NCI-H187 treated with DMSO at 0.1 percent for 48 hours (cell line): ENCODE results near the gene DMXL1.

Experiments
- DNase-seq: peaks from one replicate; lab custom pipeline; 2025; lab: John Stamatoyannopoulos, UW

DMXL1 gene, protein sequence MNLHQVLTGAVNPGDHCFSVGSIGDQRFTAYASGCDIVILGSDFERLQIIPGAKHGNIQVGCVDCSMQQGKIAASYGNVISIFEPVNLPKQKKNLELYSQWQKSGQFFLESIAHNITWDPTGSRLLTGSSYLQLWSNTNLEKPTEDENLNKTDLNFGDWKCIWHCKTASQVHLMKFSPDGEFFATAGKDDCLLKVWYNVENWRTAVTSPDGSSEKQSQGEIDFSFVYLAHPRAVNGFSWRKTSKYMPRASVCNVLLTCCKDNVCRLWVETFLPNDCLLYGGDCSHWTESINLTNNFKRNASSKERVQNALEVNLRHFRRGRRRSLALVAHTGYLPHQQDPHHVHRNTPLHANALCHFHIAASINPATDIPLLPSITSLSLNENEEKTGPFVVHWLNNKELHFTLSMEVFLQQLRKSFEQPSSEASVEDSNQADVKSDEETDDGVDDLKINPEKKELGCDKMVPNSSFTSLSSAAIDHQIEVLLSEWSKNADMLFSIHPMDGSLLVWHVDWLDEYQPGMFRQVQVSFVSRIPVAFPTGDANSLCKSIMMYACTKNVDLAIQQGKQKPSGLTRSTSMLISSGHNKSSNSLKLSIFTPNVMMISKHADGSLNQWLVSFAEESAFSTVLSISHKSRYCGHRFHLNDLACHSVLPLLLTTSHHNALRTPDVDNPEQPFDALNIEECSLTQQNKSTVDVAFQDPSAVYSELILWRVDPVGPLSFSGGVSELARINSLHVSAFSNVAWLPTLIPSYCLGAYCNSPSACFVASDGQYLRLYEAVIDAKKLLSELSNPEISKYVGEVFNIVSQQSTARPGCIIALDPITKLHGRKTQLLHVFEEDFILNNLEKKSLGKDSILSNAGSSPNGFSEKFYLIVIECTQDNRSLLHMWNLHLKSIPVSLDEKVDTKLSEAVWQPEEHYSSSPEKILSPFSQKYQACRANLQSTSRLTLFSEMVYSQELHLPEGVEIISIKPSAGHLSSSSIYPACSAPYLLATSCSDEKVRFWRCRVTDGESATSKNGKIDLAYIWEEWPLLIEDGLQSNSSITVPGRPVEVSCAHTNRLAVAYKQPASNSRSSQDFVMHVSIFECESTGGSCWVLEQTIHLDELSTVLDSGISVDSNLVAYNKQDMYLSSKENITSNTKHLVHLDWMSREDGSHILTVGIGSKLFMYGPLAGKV (N-terminal part only)

DNA sequence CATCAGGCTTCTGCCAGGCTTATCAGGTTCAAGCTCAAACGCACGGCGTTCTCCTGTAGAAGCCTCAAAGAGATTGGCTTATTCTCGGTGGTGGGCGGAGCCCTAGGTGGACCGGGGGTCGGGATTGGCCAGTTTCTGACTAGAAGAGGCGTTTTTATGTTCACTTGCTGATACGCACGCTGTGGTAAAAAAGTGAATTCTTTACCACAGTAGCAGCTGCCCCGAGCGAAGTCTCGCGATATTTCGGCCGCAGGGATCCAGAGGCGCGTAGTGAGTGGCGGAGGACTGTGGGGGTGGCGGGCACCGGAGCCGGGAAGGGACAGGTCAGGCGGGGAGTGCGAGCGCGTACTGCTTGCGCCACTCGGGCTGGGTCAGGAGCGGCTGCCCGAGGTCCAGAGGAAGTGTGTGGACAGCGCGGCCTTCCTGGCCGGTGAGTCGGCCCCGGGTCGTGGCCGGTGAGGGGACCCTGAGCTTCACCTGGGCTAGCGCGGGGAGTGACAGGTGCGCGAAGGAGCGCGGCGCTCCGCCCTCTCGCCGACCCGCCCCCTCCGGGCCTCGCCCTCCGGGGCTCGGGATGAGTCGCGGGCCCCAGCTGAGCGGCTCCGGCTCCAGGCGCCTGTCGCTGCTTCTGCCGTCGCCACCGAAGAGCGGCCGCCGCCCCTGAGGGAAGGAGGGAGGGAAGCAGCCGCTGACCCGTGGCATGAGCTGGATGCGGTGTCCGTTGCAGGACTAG lies at the start of gene DMXL1:
Gene DMXL1, plus strand, starts transcription at position 260 of the 733 bp plus-strand sequence. CDS start 483 bp downstream, outside the sequence.
- peak; percentile 90 for DNase-seq

DNA sequence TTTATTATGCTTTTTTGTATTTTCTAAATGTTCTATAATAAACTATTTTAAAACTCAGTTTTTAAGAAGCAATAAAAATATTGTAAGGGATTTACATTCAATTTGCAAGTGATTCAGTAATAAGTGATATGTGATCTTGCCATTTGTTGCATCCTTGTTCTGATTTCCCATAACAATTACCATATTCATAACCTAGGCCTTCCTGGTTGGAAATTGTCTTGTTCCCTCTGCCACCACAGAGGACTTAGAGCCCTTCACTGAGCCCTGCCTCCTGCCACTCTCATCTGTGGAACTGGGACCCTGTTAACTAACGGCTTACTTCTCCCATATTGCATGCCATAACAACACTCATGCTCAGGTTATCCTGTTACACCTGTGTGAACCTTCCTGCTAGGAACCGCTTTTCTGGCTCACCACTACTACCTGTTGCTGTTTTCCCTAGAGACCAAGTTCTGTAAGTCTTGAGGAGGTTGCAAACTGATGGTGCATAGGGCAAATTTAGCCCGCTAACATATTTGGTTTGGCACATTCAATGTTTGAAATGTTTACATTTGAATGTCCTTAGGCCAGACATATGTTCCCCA lies 49.6 kb upstream of the DMXL1 start:
- no peak for DNase-seq

DNA sequence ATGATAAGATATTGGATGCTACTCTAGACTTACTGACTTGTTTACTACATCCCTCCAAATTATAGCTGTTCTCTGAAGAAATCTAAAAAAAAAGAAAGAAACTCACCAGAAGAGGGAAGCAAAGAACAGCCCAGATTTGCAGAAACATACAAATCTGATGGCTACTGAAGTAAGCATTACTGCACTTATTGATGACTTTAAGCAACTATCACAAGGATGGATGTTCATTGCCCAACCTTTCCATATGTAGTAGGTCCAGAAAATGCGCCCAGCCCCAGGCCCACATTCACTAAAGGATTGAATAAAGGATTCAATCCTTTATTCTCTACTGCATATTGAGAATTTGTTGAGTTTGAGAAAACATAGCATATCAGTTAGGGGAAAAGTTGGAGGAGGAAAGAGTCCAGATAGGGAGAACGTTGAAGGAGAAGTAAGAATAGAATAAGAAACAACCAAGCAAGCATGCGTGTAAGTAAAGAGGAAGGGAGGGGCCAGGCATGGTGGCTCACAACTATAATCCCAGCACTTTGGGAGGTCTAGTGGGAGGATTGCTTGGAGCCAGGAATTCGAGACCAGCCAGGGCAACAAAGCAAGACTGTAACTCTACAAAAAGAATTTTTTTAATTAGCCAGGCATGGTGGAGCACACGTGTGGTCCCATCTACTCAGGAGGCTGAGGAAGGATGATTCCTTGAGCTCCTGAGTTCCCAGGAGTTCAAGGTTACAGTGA lies 48.7 kb upstream of the DMXL1 start:
- no peak for DNase-seq

DNA sequence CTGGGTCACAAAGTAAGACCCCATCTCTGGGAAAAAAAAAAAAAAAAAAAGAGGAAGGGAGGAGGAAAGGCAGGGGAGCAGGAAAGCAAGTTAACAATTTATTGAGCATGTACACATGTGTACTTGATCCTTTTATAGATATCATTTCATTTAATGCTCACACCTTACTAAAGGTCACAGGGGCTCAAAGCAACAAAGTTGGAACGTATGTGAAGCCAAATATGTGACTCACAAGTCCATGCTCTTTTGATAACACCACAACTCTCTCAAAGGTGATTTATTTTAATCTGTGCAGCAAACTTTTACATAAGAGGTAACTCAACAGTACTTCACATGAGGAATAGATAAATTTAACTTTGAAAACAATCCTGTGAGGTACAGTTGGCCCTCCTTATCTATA lies 48.1 kb upstream of the DMXL1 start:
- no peak for DNase-seq

DNA sequence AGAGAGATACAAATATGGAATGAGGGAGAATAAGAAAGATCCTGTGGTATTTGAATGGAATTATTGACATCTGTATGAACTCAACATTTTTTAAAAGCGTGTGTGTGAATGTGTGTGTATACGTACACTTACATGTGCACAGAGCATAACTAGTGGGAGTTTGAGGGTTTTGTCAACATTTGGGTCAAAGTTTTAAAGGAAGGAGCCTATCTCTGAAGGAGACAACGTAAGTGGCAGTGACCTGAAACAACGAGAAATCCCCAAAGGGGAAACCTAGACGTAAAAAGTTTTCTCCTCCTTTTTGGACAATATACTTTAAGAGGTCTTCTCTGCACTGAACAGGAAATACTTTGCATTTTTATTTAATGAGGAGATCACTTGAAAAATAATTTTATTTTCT lies 42.3 kb upstream of the DMXL1 start:
- DNase-seq: no peak

DNA sequence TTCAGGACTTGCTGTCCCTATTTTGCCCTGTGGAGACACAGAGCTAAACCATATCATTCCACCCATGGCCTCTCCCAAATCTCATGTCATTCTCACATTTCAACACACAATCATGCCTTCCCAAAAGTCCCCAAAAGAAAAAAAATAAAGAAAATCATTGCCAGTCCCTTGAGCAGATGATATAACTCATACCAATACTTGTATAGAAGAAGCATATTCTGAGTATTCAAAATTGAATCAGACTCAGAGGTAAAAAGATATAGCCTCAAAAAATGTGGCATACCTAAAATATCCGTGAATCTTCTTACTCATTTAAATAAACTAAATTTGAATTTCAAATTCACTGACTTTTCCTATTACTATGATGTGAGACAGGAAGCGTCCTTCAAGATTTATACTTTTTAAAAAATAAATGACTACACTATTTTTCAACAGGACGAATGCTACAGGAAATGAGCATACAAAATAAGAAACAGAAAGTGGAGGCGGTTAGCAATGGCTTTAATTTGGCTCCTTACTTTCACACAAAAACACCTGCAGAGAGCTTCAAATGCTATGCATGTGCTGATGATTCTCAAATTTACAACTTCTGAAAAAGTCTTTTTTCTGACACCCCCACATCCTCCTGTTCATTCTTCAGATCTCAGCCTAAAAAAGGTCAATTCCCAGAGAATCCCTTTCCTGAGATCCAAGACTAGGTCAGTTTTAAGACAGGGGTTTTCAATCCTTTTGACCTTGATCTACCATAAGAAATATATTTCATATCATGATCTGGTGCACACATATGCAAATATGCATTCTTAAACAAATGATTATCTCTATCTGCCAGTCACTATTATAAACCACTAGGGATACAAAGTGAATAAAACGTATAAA lies 39.6 kb upstream of the DMXL1 start:
- DNase-seq: no peak

DNA sequence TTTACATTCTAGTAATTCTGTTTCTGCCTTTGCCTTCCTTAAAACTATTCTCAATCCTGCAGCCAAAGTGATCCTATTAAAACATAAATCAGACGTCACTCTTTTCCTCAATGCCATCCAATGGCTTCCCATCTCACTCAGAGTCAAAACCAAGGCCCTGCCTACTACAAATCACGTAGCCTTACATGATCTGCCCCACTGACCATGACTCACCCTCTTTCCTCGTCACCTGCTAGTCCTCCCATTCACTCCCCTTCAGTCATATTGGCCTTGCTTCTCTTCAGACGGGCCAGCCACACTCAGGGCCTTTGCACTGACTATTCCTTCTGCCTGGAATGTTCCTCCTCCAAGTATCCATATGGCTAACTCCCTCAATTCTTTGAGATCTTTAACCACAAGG lies 39.0 kb upstream of the DMXL1 start:
- no peak for DNase-seq

DNA sequence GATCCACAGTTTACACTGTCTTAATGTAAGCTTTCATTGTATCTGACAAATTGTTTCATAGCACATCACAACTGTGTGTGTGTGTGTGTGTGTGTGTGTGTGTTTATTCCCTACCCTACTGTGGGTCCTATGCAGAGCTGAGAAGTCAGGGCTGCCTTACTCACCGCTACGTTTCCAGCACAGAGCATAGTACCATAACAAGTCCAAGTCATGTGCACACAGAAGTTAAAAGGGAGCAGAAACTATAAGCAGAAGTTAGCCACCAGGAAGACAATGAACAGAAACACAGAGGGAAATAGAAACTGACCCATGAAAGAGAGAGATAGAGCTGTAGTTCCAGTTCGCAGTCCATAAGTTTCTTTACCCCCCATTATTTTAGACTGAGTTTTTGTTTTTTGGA lies 38.2 kb upstream of the DMXL1 start:
- no peak for DNase-seq

DNA sequence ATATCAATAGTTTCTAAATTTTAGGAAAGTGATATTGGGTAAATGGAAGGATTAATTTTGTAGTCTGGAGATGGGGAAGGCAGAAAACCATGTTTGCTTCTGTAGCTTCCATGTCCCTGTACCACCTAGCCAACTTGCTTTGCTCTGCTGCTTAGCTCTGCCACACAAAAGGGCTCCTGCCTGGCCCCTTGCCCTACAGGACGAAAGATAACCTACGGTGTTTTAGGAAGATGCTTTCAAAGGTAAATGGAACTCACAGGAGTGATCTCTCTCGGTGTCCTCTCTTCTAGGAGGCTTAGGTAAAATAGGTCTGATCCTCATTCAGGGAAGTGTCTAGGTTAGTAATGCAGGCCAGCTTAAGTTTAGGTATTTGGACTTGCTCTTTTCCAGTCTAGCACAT lies 37.8 kb upstream of the DMXL1 start:
- no peak for DNase-seq

DNA sequence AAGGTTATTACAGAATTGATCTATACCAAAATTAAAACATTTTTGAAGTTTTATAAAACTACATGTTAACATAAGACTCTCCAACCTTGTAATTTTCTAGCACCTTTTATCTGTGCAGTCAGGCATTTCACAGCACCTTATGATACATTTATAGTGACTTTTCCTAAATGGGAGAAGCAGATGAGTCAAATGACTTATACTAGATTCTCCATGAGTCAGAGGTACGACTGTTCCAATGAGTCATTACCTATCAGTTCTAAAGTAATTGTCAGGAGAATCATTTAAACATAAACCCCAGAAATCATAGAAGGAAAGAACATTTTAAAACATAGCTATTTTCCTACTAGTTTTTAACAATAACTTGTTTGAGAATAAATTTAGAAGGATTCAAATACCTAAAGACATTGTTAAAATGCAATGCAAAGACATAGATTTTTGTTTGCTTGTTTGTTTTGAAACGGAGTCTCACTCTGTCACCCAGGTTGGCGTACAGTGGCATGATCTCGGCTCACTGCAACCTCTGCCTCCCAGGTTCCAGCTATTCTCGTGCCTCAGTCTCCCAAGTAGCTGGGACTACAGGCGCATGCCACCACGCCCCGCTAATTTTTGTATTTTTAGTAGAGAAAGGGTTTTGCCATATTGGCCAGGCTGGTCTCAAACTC lies 34.7 kb upstream of the DMXL1 start:
- no peak for DNase-seq

DNA sequence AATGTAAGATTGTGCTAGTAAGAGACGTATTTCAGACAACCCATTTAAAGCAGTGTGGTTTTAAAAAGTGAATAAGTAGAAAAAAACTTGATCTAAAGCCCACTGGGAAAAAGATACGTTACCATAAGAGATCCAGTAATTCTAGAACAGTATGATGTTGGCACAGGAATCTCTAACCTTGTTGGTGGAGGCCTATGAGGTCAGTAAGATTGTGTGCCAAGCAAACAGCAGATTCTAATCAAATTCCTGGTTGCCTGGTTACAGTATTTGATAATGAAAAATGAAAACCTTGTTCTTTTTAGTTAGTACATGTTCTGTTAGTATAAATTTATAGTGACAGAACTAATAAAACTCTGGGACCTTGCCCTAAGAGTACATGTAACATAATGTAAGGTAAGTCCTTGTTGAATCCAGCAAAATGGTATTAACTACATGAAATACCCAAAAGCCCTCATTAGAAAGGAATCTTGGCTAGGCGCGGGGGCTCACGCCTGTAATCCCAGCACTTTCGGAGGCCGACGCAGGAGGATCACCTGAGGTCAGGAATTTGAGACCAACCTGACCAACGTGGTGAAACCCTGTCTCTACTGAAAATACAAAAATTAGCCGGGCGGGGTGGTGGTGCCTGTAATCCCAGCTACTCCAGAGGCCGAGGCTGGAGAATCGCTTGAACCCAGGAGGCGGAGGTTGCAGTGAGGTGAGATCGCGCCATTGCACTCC lies 33.2 kb upstream of the DMXL1 start:
- no peak for DNase-seq

DNA sequence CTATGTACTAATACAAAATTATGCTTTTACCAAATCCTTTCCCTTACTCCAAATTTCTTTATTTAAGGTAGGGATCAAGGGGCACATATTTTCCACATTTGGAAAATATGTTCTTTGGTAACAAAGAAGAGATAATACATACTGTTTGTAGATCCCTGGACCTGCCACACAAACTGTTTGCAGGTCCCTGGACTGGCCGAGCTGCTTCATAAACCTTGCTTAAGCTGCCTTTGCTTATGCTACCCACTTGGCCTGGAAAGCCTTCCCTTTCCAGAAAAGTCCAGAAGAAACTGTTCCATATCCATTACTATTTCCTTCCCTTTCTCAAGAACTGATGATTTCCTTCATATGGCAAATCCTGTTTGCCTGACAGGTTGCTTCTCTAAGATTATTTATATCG lies 22.6 kb upstream of the DMXL1 start:
- no peak for DNase-seq

DNA sequence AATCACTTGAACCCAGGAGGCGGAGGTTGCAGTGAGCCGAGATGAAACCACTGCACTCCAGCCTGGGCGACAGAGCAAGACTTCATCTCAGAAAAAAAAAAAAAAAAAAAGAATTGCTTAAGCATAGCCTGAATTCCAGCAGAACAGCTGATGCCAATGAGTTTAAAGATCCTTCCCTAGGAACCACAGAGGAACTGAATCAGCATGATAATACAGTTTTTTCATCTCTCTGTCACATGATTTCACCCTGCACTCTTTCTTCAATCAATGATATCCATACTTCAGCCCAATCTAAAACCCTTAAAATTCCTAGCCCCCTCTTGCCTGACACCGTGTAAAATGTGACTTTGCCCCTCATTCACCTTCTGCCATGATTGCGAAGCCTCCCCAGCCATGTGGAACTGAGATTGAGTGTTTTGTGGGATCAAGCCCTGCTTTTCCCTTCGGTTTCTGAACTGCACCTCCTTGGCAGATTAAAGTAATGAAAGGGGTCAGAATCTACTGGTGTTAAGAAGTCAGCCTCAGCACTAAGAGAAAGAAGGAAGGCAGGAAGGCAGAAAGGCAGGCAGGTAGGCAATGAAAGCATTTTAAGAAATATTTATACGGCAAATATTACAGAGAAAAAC lies 20.9 kb upstream of the DMXL1 start:
- DNase-seq: no peak

DNA sequence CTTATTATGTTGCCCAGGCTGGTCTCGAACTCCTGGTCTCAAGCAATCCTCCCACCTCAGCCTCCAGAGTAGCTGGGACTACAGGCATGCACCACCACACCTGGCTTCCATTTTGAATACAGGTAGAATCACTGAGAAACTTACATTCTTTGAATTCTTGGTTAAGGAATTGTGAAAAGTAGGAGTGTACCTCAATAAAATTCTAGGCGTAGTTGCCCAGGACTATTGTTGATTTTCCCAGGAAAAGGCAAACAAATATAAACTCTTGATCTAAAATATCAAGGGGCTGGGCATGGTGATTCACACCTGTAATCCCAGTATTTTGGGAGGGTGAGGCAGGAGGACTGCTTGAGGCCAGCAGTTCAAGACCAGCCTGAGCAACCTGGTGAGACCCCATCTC lies 16.8 kb upstream of the DMXL1 start:
- DNase-seq: no peak

DNA sequence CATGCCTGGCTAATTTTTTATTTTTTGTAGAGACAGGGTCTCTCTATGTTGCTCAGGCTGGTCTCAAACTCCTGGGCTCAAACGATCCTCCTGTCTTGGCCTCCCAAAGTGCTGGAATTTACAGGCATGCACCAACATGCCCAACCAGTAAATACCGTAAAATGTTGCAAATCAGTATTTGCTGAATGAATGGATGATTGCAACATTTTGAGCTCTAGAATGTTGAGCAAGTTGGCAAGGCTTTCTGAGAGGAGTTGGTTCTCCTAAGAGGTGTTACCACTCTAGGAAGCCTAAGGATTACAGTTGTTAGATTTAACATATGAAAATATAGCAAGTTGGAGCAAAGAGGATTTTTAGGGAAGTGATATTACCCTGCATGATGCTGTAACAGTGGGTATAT lies 15.6 kb upstream of the DMXL1 start:
- DNase-seq: no peak

DNA sequence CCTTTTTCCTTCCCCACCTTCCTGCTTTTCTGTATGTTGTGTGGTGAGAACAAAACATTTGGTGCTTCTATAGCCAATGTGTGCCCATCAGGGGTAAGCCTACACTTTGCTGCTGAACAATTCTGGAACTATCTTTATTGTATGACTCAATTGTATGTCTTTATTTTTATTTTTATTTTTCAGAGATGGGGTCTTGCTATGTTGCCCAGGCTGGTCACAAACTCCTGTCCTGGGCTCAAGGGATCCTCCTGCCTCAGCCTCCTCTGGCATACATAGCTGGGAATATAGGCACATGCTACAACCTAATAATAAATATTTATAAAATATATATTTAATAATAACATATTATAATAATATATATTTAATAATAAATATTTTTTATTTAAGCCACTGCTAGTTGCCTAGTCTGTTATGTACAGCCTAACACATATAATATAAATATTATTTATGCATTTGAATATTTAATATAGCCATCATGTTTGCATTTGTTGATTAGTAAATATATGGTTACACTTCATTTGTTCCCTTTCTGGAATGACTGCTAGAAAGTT lies 11.8 kb upstream of the DMXL1 start:
- DNase-seq: no peak

DNA sequence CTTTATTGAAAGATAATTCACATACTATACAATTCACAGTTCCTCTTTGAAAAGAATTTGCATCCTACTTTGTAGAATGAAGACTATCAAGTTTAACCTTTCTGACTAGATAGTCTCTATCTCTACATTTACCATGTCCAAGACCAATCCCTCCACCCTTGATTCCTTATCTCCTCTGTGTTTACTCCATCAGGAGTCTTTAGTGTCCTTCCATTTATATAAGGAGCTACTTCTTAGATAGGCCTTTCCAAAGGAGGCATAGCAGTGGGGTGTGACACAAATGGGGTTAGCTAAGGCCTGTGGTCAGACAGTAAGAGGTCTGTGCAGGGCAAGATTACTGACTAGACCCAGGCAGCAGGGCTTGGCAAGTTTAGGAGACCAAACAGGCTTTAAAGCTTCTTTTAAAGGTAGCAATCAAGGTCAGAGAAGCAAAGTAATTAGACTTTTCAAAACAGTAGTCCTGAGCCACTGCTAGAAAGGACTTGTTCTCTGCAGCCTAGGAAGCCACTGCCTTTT lies 11.1 kb upstream of the DMXL1 start:
- no peak for DNase-seq
